Activated naive CD4-positive, alpha-beta T cell (primary cell): Measurements from ENCODE around the gene CYP24A1.

ENCODE experiments used
- DNase-seq, 4 experiments: peaks; one replicate each; lab custom pipeline; 2025; lab: John Stamatoyannopoulos, UW

CYP24A1 gene

DNA sequence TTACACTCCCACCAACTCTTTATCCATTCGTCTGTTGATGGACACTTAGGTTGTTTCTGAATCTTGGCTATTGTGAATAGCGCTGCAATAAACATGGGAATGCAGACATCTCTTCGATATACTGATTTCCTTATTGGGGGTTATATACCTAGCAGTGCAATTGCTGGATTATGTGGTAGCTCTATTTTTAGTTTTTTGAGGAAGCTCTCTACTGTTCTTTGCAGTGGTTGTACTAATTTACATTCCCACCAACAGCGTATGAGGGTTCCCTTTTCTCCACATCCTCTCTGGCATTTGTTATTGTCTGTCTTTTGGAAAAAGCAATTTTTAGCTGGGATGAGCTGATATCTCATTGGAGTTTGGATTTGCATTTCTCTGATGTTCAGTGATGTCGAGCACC lies 29.5 kb upstream of the CYP24A1 start:
- no peak for DNase-seq

DNA sequence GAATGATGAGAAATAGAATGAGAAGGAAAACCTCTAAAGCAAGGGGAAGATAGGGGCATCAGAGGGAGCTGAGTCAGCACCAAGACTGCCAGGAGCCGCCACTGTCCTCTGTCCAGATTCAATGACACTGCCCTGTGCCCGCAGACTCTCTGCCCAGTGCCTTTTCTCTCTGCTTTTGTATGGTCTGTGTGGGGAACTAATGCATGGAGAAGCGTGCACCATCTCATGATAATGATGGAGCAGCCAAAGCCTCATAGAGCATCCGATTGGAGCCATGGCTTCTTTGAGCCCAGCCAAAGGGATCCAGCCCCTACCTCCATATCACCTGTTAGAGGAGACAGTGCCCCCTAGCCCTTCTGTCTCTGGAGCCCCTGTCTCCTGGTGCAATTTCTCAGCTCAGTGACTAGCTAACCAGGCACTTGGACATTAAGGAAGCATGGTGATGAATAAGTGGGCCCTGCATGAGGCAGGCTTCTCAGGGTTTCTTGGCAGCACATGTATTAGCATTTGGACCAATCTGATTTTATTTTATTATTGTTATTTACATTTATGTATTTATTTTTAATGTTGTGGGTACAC lies 27.6 kb upstream of the CYP24A1 start:
- DNase-seq = no peak

DNA sequence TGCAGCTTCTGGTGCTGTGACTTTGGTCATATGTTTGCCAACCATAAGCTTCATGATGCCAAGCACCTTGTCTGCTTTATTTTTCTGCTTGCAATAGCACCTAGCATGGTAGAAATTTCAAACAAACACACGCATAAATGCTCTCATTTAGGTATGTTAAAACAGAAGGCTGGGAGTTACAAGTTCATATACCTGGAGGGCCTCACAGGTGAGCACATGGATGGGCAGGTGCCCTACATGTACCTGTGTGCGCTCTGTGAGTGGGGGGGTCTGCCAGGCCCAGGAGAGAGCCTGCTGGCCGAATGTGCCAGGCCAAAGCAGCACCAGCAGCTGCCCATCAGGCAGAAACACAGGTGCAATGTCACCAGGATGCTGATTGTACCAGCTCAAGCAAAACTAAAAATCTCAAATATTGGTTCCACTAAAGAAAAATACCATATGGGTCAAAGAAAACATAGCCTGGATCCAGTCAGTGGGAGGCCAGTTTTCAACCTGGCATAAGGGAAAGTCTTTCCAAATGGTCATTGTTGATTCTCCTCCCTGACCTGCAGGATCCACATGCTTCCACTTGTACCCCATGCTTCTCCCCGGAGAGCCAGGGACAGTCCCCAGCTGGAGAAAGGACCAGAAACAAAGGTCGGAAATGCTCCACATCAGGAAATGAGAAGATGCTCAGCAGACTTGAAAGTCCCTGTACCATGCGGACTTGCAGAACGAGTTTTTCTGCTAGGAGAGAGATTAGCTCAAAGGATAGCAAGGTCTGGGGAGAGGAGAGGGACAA lies 26.9 kb upstream of the CYP24A1 start:
- DNase-seq = no peak

DNA sequence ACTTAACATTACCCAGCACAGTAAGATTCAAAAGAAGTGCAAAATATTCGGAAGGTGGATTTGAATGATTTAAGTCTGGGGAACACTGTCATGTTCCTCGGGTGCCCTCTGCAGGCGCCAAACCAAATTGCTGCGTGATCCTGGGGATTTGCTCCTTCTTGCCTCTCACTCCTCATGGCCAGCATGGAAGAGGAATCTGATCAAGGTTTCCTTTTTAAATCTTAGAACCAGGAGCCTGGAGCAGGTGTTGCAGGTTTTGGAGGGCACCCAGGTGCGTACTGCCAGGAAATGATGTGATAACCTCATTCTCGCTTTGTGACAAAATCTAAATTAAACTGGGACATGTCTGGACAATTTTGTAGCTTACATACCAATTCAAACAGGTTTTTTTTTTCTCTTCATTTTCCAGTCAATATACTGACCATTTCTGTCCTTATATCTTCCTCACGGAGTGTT lies 26.0 kb upstream of the CYP24A1 start:
- DNase-seq = peak; percentile 11 to 61 (median 41)

DNA sequence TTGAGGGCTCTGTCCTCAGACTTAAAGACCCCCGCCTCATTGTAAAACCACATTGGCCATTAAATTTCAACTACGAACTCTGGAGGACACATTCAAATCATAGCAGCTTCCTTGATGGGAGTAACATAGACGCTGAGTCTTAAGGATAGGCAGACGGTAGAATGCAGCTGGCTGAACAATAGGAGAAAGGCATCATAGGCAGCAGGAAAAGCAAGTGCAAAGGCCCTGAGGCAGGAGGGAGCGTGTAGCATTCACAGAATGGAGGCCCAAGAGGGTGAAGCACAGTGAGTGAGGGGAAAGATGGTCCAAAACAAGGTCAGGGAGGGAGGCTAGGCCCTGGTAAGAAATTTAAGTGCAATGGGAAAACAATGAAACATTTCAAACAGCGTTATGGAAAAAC lies 25.5 kb upstream of the CYP24A1 start:
- no peak for DNase-seq

DNA sequence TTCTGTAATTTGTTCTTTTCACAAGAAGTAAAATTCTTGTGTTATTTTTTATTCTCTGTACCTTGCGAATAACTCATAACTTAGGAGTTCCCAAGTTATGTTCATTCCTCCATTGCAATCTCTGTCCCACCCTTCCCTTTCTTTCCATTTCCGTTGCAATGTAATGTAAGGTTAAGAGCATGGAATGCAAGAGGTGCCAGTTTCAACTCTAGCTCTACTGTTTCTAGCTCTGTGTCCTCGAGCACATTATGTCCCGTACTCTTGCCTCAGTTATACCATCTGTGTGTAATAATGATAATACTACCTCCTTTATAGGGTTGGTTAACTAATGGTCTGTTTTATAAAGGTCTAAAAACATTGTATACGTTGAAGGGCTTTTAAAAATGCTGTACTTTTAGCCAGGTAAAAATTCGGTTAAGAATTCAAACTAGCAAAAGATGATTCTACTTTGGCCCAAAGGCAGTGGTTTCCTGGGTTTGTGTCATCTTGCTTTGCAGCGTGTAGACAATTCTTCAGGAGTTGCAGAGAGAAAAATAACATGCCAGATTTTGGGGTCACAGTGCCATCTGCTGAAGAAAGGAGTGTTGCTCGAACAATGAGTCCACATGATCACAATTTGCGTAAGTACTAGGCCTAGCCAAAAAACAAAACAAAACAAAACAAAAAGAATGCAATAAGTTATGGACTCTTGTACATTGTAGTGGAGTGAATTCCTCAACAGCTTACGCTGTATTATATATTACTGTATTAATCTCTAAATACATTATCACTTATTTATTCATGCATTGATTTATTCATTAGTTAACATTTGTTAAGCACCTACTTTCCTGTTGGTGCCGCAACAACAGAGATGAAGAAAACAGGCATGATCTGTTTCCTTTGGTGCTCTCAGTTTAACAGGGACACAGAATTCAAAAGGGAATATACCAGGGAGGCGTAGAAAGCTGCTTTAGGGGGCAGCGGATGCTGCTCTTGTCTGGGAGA lies 24.1 kb upstream of the CYP24A1 start:
- no peak for DNase-seq

DNA sequence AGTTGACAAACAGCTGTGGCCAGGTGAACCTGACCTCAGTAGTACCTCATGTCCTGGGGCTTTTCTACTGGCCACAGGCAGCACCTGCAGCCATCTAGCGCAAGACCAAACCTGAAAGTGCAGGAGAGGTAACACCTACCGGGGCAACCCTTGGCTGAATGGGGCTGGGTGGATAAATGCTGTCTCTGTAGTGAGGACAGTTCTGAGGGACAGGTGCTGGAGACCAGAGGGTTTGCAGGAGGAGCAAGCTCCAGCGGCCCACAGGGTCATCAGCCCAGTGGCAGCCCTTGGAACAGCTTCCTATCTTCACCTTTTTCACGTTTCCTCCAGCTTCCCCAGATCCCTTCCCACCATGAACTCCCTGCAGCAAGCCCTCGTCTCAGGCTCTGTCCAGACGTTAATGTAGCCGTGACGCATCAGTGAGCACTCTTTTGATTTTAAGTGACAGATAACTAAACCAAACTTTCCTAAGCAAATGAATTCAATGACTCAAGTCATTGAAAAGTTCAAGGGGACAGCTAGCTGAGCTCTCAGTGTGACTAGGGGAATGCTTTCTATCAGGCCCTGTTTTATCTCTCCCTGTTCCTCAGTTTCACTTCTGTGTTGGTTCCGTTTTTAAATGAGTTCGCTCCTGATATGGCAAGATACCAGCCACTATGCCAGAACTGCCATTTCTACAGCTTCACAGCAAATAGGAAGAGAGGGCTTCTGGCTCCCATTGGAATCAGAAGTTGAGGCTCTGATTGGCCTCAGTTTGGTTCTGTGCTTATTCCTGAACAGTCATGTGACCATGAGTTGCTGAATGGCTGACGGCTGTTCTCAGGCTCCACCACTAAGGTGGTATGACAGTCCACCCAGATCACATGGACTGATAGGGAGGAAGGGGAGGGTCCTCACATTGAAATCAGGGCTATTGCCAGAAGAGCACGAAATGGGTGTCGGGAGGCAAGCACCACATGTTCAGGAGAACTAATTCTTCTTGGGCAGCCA lies 22.0 kb upstream of the CYP24A1 start:
- no peak for DNase-seq

DNA sequence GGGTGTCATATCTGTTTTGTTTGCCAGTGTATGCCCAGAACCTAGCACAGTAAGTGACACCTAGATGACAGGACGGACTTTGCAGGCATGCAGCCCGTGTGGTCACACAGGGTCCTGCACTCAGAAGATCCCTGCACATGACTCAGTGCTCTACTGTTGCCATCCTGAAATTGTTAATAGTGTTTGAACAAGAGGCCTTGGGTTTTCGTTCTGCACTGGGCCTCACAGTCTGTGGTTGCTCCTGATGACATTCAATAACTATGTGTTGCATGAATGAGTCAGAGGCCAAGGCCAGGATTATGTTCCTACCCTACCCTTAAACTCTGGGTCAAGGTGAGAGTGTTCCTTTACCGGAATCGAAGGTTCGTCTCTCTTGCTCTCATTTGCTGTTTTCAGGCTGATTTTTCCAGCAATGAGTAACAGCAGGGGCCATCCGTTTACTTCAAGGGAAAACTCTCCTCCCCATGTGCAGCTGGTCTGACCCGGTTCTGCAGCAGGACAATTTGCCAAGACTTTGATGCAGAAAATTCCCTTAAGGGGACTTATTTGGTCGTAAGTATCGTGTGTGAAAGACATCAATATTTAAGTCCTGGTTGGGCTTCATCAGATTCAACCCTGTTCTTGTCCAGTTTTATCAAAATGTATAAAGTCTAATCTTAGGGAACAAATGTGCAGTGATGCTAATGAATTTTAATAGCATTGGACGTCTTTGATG lies 21.1 kb upstream of the CYP24A1 start:
- no peak for DNase-seq

DNA sequence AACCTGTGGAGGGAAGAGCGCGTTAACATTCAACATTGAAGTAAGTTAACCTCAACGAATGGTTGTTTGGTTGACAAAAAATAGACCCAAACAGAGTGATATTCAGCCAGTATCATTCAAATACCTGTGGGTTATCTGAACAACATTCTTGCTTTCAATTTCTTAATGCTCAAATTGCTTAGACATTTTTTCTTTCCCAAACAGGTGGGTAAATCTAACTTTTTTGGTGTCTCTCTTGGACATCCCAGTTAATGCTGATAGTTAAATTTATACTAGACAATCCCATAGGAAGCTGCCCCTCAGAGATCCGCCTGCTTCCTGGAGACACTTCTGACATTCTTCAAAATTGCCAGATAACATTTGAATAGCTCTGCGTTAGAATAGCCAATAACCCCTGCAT lies 20.0 kb upstream of the CYP24A1 start:
- no peak for DNase-seq

DNA sequence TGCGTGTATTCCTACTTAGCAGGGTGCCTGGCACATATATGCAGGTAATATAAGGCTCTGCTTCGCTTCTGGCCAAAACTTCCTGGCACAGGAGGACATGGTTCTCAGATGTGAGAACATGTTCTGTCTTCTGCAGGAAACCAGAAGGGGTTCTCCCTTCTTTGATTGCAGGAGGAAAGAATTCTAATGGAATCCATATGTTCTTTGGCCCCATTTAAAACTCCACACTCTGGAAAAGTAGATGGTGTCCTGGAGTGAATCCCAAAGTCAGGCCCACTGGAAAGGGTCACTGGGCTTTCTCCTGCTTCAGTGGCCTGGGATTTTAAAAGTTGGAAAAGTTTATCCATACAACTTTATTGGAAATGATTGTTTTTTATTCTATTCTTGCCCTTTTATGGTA lies 16.4 kb upstream of the CYP24A1 start:
- no peak for DNase-seq

DNA sequence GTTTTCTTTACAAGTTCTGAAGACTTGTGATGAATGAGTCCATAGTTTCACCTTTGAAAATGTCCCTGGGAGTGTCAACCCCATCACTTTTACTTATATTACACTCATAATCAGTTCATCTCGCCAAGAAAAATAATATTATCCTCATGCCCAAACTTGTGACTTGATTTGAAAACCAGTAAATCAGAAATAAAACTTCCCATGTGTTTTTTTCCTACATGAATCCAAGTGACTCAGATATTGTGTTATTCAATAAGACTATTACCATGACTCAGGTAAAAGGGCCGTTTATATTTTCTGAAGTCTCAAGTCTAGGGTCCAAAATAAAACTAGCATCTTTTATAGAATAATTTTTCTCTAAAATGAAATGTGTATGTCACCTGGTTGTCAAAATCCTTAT lies 15.8 kb upstream of the CYP24A1 start:
- DNase-seq = no peak

DNA sequence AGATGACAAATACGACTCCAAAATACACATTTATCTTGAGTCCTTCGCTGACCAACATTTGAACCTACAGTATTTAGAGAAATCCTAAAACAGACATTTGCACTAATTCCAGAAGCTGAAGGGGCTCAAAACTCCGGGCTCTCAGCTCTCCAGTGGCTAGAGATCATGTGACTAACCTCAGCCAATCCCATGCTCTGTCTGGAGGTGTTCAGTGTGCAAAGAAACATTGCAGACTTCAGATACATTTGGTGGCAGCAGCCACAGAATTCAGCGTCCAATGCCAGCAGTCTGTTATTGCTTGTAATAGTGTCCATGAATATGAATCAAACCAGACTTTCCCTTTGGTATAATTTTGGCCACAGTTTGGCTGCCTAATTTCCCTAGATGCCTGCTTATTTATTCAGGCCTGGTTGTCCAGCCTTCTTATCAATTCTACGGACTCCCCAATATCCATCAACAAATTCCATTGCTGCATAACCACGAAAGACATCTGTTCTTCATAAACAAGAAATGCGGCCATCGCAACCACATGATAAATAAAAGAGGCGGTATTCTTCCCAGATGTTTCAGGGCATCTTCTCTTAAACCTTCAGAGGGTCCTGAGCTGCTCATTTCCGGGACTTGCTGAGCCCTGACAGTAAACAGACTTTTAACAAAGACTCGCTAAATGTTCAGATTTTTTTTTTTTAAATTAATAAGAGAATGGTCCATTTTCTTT lies 14.5 kb upstream of the CYP24A1 start:
- no peak for DNase-seq

DNA sequence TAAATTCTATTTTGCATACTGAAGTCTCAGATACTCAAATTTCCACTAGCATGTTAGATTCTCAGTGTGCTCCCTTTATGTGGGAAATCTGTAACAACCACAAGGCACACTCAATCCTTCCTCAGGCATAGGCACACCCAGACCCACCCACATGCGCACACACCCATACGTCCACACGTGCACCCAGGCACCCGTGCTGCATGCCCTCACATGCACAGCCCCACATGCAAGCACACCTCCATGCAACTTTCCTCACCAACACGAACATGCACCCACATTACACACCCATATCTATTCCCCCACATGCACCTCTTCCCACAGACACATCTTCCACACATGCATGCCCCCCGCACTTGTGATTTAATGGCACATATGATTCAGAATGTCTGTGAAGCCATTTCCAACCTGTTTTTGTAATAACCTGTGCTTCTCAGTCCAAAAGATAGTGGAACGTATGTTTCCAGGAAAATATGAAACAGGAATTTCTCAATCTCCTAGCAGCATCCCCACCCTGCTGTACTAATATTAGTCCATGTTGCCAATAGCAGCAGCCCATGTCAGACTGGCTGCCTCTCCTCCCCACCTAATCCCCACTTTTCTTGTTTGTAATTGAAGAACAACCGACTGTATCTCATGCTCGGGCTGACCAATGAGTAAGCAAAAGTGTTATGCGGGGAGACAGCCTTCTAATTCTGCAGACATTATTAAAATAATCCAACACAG lies 11.3 kb upstream of the CYP24A1 start:
- DNase-seq = no peak

DNA sequence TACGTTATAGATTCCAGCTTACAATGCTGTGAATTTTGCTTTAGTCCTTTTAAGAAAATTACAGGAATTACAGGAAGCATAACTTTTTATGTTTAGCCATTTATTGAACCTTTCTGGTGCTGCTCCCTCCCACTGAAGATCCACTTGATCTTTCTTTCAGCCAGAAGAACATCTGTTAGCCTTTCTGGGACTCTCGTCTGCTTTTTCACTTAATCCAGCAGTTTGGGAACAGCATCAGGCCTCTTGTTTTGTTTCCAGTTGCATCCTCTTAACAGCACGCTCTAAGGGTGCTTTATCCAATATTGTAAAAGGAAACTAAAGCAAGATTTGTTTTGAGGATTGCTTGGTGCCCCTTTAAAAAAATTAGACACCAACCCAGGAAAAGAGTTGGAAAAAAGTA lies 10.3 kb upstream of the CYP24A1 start:
- DNase-seq = no peak

DNA sequence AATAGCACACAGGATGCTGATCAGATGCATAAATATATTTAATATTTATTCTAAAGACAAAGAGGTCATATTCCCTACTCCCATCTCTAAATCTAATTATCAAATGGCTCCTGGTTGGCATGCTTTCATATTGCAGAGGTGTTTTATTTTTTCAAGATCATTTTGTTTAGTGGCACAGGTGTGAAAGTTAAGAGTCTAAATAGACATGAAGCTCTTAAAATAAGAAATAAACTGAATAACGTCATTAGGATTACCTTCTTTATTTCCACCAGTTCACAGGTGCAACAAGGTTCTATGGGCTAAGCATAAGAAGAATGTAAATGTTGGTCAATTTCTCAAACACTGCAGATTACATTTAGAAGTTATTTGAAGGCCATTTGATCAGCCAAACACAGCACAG lies 7.1 kb upstream of the CYP24A1 start:
- DNase-seq = no peak

DNA sequence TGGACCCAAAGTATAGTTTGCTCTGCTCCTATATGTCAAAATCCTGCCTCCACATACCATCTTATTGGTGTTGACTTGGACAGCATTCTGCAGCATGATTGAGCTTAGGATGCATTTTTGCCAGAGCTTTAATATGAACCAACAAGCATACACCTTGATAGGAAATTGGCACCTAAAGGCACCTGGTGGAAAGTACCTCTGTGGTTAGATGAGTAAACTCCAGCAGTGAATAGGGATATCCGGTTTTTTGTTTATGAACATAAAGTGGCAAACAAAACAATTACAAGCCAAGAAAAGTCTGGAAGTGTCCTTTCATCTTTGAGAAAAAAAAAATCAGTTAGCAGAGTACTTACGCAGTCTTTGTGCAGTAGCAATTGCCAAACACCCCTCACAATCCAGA lies 6.2 kb upstream of the CYP24A1 start:
- DNase-seq = no peak

DNA sequence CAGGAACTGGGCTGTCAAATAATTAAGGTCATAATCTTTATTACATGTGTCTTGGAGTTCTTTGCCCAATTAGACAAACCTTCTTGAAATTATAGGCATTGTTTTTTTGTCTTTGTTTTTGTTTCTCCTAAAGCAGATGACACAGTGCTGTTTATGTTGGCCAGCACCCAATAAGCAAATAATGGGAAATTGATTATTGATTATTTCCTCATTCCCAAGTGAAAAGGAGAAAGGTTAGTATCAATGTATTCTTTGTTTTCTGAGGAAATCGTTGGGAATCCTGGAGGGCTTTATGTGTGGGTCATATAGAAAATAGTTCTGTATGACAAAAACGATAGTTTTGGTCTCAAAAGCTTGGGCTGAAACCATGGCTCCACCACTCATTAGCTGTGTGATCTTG lies 4.5 kb upstream of the CYP24A1 start:
- no peak for DNase-seq

DNA sequence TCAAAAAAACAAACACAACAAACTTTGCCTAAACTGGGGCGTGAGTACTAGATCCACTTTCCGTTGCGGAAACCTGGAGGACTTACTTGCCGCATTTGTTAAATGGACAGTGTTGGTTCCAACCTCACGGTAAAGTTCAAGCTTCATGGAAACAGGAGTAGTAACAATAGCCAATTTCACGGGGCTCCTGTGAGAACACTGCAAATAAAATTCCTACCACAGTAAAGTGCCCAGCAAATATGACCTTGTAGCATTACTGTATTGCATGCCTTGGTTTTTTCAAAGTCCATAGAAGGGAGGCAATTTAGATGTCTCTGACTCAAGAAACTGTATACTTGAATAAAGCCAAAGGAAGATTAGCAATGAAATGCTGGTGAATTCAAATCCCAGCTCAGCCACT lies 3.6 kb upstream of the CYP24A1 start:
- no peak for DNase-seq

DNA sequence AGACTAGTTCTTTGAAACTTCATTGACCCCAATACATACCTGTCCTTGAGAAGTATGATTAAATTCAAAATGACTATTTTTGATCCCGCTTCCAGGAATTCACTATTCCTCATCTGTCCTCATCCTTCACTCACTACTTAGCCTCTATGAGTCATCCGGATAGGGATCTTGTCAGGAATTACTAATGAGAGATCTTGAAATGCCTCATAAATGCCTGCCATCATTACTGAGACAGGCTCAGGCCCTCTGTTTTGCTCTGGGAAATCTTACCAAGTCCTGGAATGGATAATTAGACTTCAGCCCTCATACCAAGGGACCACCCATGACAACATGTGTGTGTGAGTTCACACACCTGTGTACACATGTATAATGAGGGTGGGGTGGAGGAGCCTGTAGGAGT lies 2.8 kb upstream of the CYP24A1 start:
- DNase-seq = no peak
